ENCODE data around the gene EEF1AKMT4. TPM values are rescaled to one million over a fixed set of nuclear protein-coding genes. Genes with fewer than 3 reads are reported as not detected.

Gene EEF1AKMT4
- total RNA-seq, 1 donor from 2014 or later = 2.7 TPM

GRCh38 chr3:184277366-184277765 lies 27.9 kb downstream of the EEF1AKMT4 start:
- no peak for TF ChIP-seq CTCF (IDR thresholded peaks at IDR 0.05)
- Histone ChIP-seq H3K27ac (no peak overlapping the region), H3K36me3 (no peaks in the 10 kb centered on the region), H3K4me1 (no peaks in the 10 kb centered on the region), H3K9me3 (no peaks in the 10 kb centered on the region), H3K4me3 (no peak overlapping the region), H3K27me3 (peaks cover 26% of the 10 kb centered on the region)
- no peak for DNase-seq
- intact Hi-C loops (cut with DNase I) = no loop called here
- no peak for ATAC-seq

- no peak for DNase-seq
- H3K4me1 ChIP-seq = no peaks in the 10 kb centered on the region
- H3K36me3 ChIP-seq = no peaks in the 10 kb centered on the region
- no peaks in the 10 kb centered on the region for H3K9me3 ChIP-seq
- H3K4me3 ChIP-seq = no peak overlapping the region
- intact Hi-C loops (cut with DNase I) = no loop called here
- TF ChIP-seq CTCF (IDR thresholded peaks at IDR 0.05) = no peak
- H3K27me3 ChIP-seq = peaks cover 15% of the 10 kb centered on the region
- ATAC-seq = no peak
- no peak overlapping the region for H3K27ac ChIP-seq
Observed at GRCh38 chr3:184282941-184283340, 33.5 kb downstream of the EEF1AKMT4 start.

- no peak for ATAC-seq
- Histone ChIP-seq H3K27ac (no peak overlapping the region), H3K36me3 (no peaks in the 10 kb centered on the region), H3K4me1 (no peaks in the 10 kb centered on the region), H3K27me3 (peaks cover 15% of the 10 kb centered on the region), H3K9me3 (no peaks in the 10 kb centered on the region), H3K4me3 (no peak overlapping the region)
- no peak for TF ChIP-seq CTCF (IDR thresholded peaks at IDR 0.05)
- intact Hi-C loops (cut with DNase I) = no loop called here
- DNase-seq = no peak
Observed at GRCh38 chr3:184283681-184284080, 34.2 kb downstream of the EEF1AKMT4 start.

GRCh38 chr3:184284696-184285095 lies 35.2 kb downstream of the EEF1AKMT4 start:
- Histone ChIP-seq H3K4me3 (no peak overlapping the region), H3K36me3 (no peaks in the 10 kb centered on the region), H3K27me3 (peaks cover 15% of the 10 kb centered on the region), H3K9me3 (no peaks in the 10 kb centered on the region), H3K27ac (no peak overlapping the region), H3K4me1 (no peaks in the 10 kb centered on the region)
- ATAC-seq (peak; percentile 46), DNase-seq (no peak)
- intact Hi-C loops (cut with DNase I) = no loop called here
- TF ChIP-seq CTCF (IDR thresholded peaks at IDR 0.05) = peak; percentile 16

GRCh38 chr3:184289426-184289938 lies 40.0 kb downstream of the EEF1AKMT4 start:
- TF ChIP-seq CTCF (IDR thresholded peaks at IDR 0.05) = peak; percentile 55
- peak; percentile 68 for DNase-seq
- ATAC-seq = peak; percentile 64
- Histone ChIP-seq H3K4me3 (no peak overlapping the region), H3K9me3 (no peaks in the 10 kb centered on the region), H3K4me1 (no peaks in the 10 kb centered on the region), H3K27ac (no peak overlapping the region), H3K36me3 (no peaks in the 10 kb centered on the region), H3K27me3 (peaks cover 15% of the 10 kb centered on the region)
- intact Hi-C loops (cut with DNase I) = no loop called here

- intact Hi-C loops (cut with DNase I) = no loop called here
- TF ChIP-seq CTCF (IDR thresholded peaks at IDR 0.05) = no peak
- Histone ChIP-seq H3K27me3 (peaks cover 15% of the 10 kb centered on the region), H3K27ac (no peak overlapping the region), H3K4me3 (no peak overlapping the region), H3K36me3 (no peaks in the 10 kb centered on the region), H3K9me3 (no peaks in the 10 kb centered on the region), H3K4me1 (no peaks in the 10 kb centered on the region)
- no peak for ATAC-seq
- DNase-seq = no peak
Observed at GRCh38 chr3:184290331-184290730, 40.9 kb downstream of the EEF1AKMT4 start.

Measured in upper lobe of right lung (tissue), 1 donor.